Middle frontal gyrus (tissue), 1 donor: ENCODE results near the gene SCART1.
"Not testable (repeated sequence)": the region's sequence is repeated elsewhere in the genome, so short reads cannot be mapped to it uniquely, and the experiment has no call there.

Experiments
- DNase-seq: peaks from one replicate; pipeline ENCODE4 v3.0.0-alpha.2; 2015; ENCODE audit warnings: low spot score; ENCODE audit errors: extremely low spot score

SCART1 gene

DNA sequence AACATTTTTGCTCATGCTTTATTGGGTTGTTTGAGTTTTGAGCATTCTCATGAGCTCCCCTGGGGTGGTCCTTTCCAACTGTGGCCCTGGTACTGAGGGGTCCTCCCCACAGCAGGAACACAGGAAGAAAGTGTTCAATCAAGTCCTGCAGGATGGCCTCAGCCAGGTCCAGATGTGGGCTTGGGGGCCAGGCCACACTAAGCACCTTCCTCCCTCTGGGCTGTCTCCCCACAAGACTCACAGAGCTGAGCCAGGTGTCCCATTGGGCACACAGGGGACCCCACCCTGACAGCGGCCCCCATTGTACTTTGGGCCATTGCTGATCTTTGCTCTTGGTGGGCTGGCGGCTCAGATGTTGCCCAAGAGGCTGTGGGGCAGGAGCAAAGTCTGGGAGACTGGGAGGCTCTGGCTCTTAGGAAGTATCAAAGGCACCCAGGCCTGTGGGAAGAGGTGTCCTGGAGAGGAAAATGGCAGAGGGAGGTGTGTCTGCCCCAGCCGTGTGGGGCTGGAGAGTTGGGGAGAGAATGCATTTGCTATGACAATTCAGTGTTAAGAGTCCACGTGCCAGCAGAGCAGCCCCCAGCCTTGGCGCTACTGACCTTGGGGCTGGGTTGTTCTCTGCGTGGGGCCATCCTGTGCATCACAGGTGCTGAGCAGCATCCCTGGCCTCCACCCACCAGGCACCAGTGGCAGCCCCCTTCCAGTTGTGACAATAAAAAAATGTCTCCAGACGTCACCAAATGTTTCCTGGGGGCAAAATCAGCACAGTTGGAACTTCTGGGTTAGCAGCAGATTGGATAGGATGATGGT is 17.8 kb downstream of the SCART1 start:
- DNase-seq, result no peak

DNA sequence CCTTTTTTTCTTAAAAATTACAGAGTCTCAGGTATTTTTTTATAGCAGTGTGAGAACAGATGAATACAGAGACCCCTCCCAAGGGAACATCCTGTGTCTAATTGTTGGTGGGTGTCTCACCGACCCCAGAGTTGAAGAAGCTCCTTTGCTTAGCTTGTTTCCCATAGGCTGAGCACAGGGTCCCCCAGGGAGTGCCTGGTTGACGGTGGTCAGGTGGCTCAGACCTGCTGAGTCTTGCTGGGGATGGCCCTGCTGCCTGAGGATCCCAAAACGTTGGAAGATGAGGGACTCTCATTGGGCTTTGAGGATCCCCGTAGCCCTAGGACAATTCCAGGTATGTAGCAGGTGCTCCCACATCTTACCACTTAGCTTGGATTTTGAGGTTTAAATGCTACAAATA is 19.5 kb downstream of the SCART1 start:
- no peak for DNase-seq

DNA sequence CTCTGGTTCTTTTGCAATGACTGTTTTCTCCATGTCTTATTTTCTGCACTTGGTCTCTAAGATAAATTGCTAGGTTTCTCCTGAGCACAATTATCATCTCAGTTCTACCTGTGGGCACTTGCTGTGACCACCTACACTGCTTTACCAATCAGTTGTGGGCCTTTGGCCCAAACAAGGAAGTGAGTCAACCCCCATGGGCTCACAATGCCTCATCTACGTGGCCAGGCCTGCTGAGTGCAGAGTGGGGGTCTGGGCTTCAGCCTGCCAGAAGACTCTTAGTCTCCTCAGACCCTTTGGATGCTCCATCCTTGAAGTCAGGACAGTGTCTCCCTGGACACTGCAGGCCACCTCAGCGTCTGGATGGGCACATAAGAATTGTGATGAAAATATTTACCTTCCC is 20.3 kb downstream of the SCART1 start:
- DNase-seq, result no peak

DNA sequence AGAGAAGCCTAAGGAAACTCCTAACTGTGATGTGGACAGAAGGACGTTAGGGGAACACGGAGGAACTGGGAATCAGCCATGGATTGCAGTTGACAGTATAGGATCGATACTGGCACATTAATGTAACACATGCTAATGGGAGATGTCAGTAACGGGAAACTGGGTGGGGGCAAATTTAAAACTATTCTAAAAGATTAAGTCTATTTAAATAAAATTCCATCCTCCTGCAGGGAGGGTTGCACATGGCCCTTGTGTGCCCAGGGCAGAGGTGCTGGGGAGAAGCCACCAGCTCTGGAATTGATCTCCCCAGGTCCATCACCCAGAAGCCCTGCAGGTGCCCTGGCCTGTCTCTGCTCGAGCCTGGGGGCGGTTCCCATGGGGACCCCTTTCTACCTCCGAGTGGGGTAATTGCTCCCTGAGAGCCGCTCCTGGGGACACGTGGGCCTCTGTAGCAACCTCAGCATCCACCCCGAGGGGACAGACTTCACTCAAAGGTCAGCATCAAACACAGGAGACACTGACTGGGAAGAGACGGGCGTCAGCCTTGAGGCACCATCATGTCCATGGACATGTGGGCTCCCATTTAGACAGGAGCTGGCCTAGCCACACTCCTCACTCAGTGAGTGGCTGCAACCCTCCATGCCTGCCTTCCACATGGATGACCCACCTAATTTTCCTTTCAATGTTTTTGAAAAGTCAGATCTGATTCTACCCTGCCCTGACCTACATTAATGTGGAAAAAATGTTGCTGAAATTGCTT is 21.1 kb downstream of the SCART1 start:
- DNase-seq, result no peak

DNA sequence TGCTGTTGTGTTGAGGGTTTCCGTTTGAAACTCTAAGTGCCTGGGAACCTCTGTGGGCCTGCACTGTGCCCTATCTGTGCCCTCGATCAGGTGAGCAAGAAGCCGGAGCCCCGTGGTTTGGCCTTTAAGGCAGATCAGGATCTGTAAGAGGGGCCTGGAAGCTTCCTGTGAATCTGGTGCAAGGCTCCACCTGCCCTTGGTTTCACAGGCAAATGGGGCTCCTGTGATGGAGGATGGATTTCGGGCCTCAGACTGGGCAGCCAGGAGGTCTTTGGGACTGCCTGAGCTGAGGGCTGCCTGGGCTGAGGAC is 21.6 kb downstream of the SCART1 start:
- DNase-seq, result no peak

DNA sequence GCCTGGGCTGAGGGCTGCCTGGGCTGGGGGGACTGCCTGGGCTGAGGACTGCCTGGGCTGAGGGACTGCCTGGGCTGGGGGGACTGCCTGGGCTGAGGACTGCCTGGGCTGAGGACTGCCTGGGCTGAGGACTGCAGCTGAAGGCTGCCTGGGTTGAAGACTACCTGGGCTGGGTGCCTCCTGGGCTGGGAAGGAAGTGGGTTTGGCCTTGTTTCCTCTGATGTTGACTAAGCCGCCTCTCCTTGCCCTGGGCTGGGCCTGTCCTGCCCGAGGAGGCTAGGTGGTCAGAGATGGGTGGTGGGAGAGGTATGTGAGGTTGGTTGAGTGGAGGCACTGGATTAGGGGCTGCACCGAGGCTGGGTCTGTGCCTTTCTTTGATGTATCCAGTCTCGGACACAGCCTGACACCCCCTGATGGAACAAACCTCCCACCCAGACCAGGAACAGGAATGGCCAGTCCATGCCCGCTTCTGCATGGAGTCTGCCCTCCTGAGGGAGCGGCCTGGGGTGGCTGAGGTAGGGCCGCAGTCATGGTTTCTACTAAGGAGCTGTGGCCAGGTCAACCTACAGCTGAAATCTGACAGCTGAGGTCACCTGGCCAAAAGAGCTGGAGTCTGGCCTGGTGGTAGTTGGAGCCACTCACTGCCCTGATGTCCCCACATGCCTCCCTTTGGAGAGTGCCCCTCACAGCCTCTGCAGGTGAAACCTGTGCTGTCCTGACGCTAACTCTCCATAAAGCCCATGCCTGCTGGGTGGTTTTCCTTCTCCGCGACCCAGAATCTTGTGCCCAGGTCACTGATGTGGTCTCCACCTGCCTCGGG is 22.3 kb downstream of the SCART1 start:
- DNase-seq, result no peak

DNA sequence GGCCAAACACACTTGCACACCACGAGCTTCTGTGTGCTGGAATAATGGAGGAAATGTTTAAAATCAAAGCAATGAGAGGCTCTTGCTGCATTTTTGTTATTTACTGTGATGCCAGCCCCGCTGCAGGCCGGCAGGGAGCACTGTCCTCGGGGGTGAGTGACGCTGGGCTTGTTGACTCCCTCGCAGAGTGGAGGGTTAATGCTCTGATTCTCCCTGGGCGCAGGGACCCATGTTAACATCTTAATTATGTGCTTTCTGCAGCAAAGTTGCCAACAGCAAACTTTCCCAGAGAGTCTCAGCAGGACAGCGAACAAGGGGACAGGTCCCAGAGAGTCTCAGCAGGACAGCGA is 22.9 kb downstream of the SCART1 start:
- no peak for DNase-seq

DNA sequence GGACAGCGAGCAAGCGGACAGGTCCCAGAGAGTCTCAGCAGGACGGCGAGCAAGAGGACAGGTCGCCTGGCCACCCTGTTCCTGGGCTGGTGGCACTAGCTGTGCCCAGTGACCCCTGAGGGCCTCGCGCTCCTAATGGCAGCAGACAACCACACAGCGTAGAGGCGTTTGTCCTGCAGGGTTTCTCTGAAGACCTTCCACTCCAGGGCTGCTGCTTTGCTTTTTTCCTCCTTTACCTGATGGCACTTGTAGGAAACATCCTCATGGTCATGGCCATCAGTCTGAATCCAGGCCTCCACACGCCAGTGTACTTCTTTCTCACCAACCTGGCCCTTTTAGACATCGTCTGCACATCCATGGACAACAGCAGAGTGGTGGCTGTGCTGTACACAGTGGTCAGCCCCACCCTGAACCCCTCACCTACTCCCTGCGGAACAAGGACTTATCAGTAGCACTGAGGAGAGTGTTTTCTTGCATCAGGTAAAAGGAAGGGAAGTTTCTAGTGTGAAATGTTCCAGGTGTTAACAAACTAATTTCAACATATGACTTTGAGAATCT is 27.4 kb downstream of the SCART1 start:
- DNase-seq, result no peak

DNA sequence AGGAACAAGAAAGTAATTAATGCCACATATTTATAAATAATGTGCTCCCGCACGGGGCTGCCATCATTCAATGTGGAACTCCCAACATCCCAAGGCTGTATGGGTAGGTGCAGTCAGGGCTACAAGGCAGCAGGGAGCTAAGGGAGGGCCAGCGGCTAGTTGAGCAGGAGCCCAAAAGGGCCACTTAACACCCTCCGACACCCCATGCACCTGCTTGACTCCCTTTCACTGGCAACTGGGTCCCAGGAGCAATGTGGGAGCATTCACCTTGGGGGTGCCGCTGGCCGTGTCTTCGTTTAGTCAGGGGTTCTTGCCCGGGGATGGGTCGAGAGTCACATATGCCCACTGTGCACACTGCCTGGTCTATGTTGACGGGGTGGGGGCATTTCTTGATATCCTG is 27.9 kb downstream of the SCART1 start:
- no peak for DNase-seq

DNA sequence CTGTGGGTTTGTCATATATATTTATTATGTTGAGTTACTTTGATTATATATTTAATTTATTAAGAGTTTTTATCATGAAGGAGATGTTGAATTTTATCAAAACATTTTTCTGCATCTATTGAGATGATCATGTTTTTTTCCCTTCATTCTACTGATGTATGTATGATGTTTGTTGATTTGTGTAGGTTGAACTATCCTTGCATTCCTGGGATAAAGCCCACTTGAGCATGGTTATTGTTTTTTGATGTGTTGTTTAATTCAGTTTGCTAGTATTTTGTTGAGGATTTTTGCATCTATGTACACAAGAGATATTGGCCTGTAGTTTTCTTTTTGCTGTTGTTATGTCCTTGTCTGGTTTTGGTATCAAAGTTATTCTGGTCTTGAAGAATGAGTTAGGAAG is 31.1 kb downstream of the SCART1 start:
- no peak for DNase-seq

DNA sequence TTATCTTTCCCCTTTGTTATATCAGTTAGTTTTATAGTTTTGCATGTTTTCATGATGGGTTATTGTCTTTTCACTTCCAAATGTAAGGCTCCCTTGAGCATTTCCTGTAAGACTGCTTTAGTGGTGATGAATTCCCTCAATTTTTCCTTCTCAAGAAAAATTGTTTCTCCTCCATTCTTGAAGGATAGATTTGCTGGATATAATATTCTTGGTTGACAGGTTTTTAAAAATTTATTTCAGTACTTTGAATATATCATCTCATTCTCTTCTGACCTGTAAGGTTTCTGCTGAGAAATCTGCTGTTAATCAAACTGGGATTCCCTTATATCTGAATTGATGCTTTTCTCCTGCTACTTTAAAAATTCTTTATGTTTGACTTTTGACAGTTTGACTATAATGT is 33.3 kb downstream of the SCART1 start:
- DNase-seq, result no peak

DNA sequence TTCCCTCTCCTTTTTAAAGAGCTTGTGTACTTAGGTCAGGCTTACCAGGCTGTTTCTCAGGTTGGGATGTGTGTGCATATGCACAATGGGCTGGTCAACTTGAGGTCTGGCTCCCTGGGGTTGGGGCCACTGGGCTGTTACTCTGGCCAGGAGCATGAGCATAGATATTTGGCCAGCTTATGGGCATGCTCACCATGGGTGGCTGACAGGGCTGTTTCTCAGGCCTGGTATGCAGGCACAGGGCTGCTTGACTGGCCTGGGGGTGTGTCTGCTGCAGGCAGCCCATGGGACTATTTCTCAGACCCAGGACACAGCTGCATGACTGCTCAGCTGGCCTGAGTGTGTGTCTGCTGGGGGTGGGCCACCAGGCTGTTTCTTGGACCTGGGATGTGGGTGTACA is 34.6 kb downstream of the SCART1 start:
- DNase-seq, result no peak

DNA sequence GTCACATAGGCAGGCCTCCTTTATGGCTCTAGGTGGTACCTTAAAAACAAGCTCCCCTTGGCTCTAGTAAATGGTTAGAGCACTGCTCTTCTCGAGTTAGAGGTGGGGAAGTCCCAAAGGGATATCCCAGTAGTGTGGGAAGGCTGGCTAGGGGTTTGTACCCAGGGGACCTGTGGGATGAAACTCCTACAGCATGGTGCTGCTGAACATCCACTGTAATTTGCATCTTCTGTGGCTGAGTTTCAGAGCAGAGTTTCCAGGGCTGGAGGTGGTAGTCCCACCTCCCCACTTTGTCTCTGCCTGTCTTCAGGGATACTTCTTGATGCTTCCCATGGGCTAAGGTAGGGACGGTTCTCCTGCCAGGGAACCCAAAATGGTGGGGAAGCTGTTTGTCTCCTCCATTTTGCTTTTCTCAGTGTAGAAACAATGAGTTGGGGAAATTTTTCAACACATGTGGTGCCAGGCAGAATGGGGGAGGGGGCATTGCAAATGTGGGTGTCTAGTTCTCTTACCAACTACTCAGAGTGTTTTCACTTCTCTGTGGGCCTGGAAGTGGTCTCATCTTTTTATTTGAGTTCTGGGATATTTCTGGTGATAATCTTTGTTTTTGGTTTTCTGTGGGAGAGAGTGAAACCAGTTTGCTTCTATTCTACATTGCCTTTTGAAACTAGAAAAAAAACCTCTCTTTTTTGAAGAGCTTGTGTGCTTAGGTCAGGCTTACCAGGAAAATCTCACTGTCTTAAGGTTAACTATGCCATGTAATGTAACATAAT is 36.3 kb downstream of the SCART1 start:
- DNase-seq, result no peak

DNA sequence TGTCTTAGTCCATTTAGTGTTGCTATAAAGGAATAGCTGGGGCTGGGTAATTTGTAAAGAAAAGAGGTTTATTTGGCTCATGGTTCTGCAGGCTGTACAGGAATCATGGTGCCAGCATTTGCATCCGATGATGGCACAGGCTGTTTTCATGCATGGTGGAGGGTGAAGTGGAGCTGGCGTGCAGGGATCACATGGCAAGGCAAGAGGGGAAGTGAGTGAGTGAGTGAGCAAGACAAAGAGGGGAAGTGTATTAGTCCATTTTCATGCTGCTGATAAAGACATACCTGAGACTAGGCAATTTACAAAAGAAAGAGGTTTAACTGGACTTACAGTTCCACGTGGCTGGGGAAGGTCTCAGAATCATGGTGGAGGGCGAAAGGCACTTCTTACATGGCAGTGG is 39.8 kb downstream of the SCART1 start:
- DNase-seq, result not testable (repeated sequence)

DNA sequence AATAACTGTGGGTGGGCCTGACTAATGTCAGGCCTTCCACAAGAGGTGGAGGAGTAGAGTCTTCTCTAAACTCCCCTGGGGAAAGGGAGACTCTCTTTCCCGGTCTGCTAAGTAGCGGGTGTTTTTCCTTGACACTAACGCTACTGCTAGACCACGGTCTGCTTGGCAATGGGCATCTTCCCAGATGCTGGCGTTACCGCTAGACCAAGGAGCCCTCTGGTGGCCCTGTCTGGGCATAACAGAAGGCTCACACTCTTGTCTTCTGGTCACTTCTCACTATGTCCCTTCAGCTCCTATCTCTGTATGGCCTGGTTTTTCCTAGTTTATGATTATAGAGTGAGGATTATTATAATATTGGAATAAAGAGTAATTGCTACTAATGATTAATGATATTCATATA is 43.6 kb downstream of the SCART1 start:
- not testable (repeated sequence) for DNase-seq

DNA sequence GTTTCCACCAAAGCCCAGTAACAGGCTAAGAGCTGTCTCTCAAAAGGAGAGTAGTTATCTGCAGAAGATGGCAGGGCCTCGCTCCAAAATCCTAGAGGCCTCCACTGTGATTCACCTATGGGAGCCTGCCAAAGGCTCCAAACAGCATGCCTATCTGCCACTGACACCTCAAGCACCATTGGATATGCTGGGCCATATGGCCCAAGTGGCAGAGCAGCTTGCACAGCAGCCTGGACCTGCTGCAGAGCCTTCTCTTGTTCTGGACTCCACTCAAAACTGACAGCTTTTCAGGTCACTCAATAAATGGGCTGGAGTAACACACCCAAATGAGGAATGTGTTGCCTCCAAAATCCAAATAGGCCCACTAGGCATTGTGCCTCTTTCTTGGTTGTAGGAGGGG is 45.4 kb downstream of the SCART1 start:
- DNase-seq, result not testable (repeated sequence)

DNA sequence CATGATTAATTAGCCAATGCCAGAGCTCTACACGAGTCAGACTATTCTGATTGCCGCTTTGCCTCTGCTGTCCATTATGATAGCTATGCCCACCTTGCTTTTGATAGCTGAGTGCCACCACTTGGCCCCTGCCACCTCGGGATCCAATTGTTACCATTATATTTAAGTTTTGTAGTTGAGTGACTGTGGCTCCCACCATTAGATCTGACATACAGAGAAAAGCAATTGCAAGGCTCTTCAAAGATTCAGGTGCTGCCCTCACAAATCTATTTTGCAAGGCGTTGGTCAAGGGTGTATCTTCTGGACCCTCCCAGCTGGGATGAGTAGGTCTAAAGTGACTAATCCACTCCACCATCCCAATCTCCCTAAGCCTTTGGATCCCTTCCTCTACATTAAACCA is 47.2 kb downstream of the SCART1 start:
- not testable (repeated sequence) for DNase-seq

DNA sequence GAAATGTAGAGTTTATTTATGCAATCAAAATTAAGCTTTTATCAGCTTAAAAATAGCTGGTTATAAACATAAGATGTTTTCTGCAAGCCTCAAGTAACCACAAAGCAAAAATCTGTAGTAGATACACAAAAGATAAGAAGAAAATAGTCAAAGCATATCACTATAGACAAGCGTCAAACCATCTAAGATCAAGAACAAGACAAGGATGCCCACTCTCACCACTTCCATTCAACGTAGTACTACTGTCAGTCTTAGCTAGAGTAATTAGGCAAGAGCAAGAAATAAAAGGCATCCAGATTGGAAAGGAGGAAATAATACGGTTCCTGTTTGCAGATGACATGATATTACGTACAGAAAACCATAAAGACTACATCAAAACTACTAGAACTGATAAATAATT is 56.0 kb downstream of the SCART1 start:
- no peak for DNase-seq

DNA sequence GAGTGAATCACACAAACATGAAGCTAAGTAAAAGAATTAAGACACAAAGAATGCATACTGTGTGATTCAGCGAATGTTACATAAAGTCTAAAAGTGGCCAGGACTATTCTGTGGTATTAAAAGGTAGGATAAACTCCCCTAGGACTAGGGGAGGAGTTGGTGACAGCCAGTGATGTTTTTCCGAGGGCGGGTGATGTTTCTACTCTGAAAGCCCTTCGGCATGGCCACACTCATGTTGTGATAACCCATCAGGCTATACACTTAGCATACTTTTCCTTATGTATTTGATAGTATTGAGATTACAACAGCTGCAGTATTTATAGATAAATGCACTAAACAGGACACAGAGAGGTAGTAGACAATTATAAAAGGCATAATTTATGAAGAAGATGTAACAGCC is 57.7 kb downstream of the SCART1 start:
- DNase-seq, result no peak

DNA sequence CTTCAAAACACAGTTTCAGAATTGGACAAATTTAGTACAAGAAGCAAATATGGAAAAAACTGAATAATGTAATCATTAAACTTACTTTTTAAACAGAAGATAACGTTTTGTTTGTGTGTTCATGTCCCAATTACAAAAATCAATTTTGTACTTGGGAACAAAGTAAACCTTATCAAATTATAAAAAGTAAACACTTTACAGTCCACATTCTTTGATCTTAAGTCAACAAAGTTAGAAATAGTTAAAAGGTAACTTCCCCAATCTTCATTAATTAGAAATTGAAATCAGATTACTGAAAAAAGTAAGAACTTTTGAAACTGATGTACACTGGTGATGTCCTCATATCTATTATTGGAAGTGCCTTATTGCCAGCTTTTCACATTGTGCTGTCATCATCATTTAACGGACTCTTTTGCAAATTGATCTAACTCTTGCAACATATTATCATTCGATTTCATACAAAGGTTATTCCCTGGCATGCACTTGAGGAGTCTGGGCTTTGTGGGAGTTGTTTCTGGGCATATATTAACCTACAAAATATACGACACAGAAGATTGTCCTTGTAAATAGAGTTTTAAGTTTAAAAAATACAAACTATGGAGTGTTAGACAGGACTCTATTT is 58.3 kb downstream of the SCART1 start:
- DNase-seq, result no peak

DNA sequence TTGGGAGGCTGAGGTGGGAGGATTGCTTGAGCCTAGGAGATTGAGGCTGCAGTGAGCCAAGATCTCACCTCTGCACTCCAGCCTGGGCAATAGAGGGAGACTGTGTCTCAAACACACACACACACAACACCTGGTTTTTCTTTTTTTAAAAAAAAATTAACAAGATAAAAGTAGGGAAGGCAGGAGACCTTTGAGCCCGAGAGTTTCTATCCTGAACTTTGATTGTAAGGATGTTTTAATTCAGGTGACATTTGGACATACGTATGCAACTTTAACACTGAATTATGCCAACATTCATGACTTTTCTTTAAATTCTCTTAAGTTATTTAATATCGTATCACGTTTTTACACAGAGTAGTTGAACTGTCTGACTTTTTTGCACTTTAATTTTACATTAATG is 61.7 kb downstream of the SCART1 start:
- no peak for DNase-seq
